ENCODE measurements around the gene MIA2.
"Not testable (repeated sequence)": the region's sequence is repeated elsewhere in the genome, so short reads cannot be mapped to it uniquely, and the experiment has no call there.

Gene MIA2

GRCh38 chr14:39319381-39319780, 85.7 kb downstream of the MIA2 start:
- H3K36me3 ChIP-seq (replicated peaks): no peaks in the 10 kb centered on the region

GRCh38 chr14:39320318-39320717, 86.6 kb downstream of the MIA2 start:
- no peak for TF ChIP-seq CTCF (IDR thresholded peaks at IDR 0.05; ENCODE audit: low read depth, low read length, missing control alignments)
- Histone ChIP-seq H3K27ac (no peak overlapping the region), H3K4me3 (ENCODE audit: low read depth, low read length) (no peak overlapping the region), H3K27me3 (replicated peaks) (no peaks in the 10 kb centered on the region), H3K36me3 (replicated peaks) (no peaks in the 10 kb centered on the region)
- in situ Hi-C loops (cut with HindIII; ENCODE audit: low pct_ligation_motif_present, low sequenced_read_pairs): no loop called here
- no peak for DNase-seq

More at GRCh38 chr14:39319381-39319780, 85.7 kb downstream of the MIA2 start:
- no peak for DNase-seq
- Histone ChIP-seq H3K27ac (no peak overlapping the region), H3K4me3 (ENCODE audit: low read depth, low read length) (no peak overlapping the region), H3K27me3 (replicated peaks) (no peaks in the 10 kb centered on the region)
- in situ Hi-C loops (cut with HindIII; ENCODE audit: low pct_ligation_motif_present, low sequenced_read_pairs): no loop called here
- TF ChIP-seq CTCF (IDR thresholded peaks at IDR 0.05; ENCODE audit: low read depth, low read length, missing control alignments): no peak

GRCh38 chr14:39322807-39323206, 89.1 kb downstream of the MIA2 start:
- no peak for TF ChIP-seq CTCF (IDR thresholded peaks at IDR 0.05; ENCODE audit: low read depth, low read length, missing control alignments)
- Histone ChIP-seq H3K27ac (no peak overlapping the region), H3K4me3 (ENCODE audit: low read depth, low read length) (no peak overlapping the region), H3K36me3 (replicated peaks) (peaks cover 9% of the 10 kb centered on the region), H3K27me3 (replicated peaks) (no peaks in the 10 kb centered on the region)
- in situ Hi-C loops (cut with HindIII; ENCODE audit: low pct_ligation_motif_present, low sequenced_read_pairs): no loop called here
- DNase-seq: no peak

- Histone ChIP-seq H3K36me3 (replicated peaks) (peaks cover 11% of the 10 kb centered on the region), H3K27me3 (replicated peaks) (no peaks in the 10 kb centered on the region), H3K4me3 (ENCODE audit: low read depth, low read length) (no peak overlapping the region), H3K27ac (no peak overlapping the region)
- no peak for TF ChIP-seq CTCF (IDR thresholded peaks at IDR 0.05; ENCODE audit: low read depth, low read length, missing control alignments)
- in situ Hi-C loops (cut with HindIII; ENCODE audit: low pct_ligation_motif_present, low sequenced_read_pairs): no loop called here
- DNase-seq: no peak
These were observed 90.4 kb downstream of the MIA2 start for GRCh38 chr14:39324097-39324496.

- Histone ChIP-seq H3K27me3 (replicated peaks) (no peaks in the 10 kb centered on the region), H3K36me3 (replicated peaks) (peaks cover 2% of the 10 kb centered on the region), H3K4me3 (ENCODE audit: low read depth, low read length) (no peak overlapping the region), H3K27ac (no peak overlapping the region)
- no peak for TF ChIP-seq CTCF (IDR thresholded peaks at IDR 0.05; ENCODE audit: low read depth, low read length, missing control alignments)
- DNase-seq: no peak
- in situ Hi-C loops (cut with HindIII; ENCODE audit: low pct_ligation_motif_present, low sequenced_read_pairs): no loop called here
These were observed 105.3 kb downstream of the MIA2 start for GRCh38 chr14:39339003-39339402.

- H3K4me3 ChIP-seq (ENCODE audit: low read depth, low read length); in situ Hi-C loops (cut with HindIII; ENCODE audit: low pct_ligation_motif_present, low sequenced_read_pairs); DNase-seq; H3K27ac ChIP-seq; H3K36me3 ChIP-seq (replicated peaks); H3K27me3 ChIP-seq (replicated peaks): not testable (repeated sequence)
These were observed 107.4 kb downstream of the MIA2 start for GRCh38 chr14:39341126-39341525.
